Activated B cell treated with CpG ODN at 0.5 μM for 24 hours (primary cell): ENCODE measurements around the gene TNNC2. TPM values are rescaled to one million over a fixed set of nuclear protein-coding genes. Genes with fewer than 3 reads are reported as not detected.
"Not testable (repeated sequence)": the region's sequence is repeated elsewhere in the genome, so short reads cannot be mapped to it uniquely, and the experiment has no call there.

Source experiments
- ATAC-seq: fragments of 200-7000 bp; cut with Tn5 transposase; one replicate; pipeline ENCODE4 v1.10.0; 2021; ENCODE audit warnings: low read depth, mild to moderate bottlenecking, moderate library complexity
- CTCF ChIA-PET: fragments of 350-600 bp; sonication (Branson Sonifier 250); formaldehyde crosslinking; loops from one replicate; lab custom pipeline; 2021; ENCODE audit warnings: antibody characterized with exemption; lab: Charles Lee
- POLR2A ChIA-PET: fragments of 350-600 bp; sonication (Branson Sonifier 250); formaldehyde crosslinking; loops from one replicate; lab custom pipeline; 2021; ENCODE audit warnings: antibody characterized with exemption; lab: Charles Lee
- DNase-seq: peaks from one replicate; pipeline ENCODE4 v3.0.0; 2022
- H3K27ac Mint-ChIP-seq: one replicate; pipeline ENCODE4 v1.8.0; 2020; ENCODE audit warnings: mixed read lengths
- H3K27me3 Mint-ChIP-seq: one replicate; pipeline ENCODE4 v1.8.0; 2021; ENCODE audit warnings: mixed read lengths
- H3K36me3 Mint-ChIP-seq: one replicate; pipeline ENCODE4 v1.8.0; 2021; ENCODE audit warnings: low read depth, mixed read lengths
- H3K4me1 Mint-ChIP-seq: one replicate; pipeline ENCODE4 v1.8.0; 2021; ENCODE audit warnings: mixed read lengths
- H3K4me3 Mint-ChIP-seq: one replicate; pipeline ENCODE4 v1.8.0; 2020; ENCODE audit warnings: mild to moderate bottlenecking, mixed read lengths
- H3K9me3 Mint-ChIP-seq: one replicate; pipeline ENCODE4 v1.8.0; 2020; ENCODE audit warnings: mixed read lengths
- CTCF ChIP-seq: fragments of 200-600 bp; IDR thresholded peaks from one replicate; pipeline ENCODE4 v1.8.0; 2022; ENCODE audit warnings: antibody characterized with exemption, mild to moderate bottlenecking
- intact Hi-C: fragments of 100-400 bp; cut with micrococcal nuclease; formaldehyde crosslinking; loops from one replicate; pipeline ENCODE4 v1.15.1; 2024
- total RNA-seq: library from RNA; stranded (reverse); gene quantifications from 2 replicates; pipeline ENCODE4 v1.2.3, GENCODE V29; 2022

Gene TNNC2
- total RNA-seq, 1 donor from 2014 or later: not detected

GRCh38 chr20:45833030-45833882, 6.1 kb upstream of the TNNC2 start, which contains the start of gene SNX21:
SNX21 (plus strand) TSS chr20:45833799; CDS start chr20:45833920, 121 bp downstream.
- no peaks in the 10 kb centered on the region for H3K9me3 Mint-ChIP-seq
- peaks cover 10% of the 10 kb centered on the region for H3K4me1 Mint-ChIP-seq
- intact Hi-C loops: loop anchor here (5.0 kb wide), 1 partner anchor 59 kb away; the partner anchor contains the start of genes CTSA and NEURL2
- TF ChIP-seq CTCF: no peak
- peak; percentile 50 for DNase-seq
- H3K27me3 Mint-ChIP-seq: no peaks in the 10 kb centered on the region
- H3K27ac Mint-ChIP-seq: peak within 1 kb of the TSS; percentile 61
- CTCF ChIA-PET: interaction anchor here (1.2 kb wide), 1 partner anchor 34 kb away, joined by 3 read pairs; no protein-coding TSS in a partner anchor
- H3K4me3 Mint-ChIP-seq: peak within 1 kb of the TSS; percentile 86
- H3K36me3 Mint-ChIP-seq: no peaks in the 10 kb centered on the region
- peak; percentile 76 for ATAC-seq
- POLR2A ChIA-PET: interaction anchor here (0.6 to 1.2 kb wide), 3 partner anchors 16 to 101 kb away, joined by 3 to 5 read pairs (median 4); partner anchors contain the start of genes PCIF1 and ZSWIM1

- H3K4me1 Mint-ChIP-seq: peaks cover 10% of the 10 kb centered on the region
- H3K36me3 Mint-ChIP-seq: no peaks in the 10 kb centered on the region
- H3K9me3 Mint-ChIP-seq: no peaks in the 10 kb centered on the region
- H3K27me3 Mint-ChIP-seq: no peaks in the 10 kb centered on the region
- no peak overlapping the region for H3K27ac Mint-ChIP-seq
- intact Hi-C loops: loop anchor here (5.0 kb wide), 1 partner anchor 60 kb away; the partner anchor contains the start of genes CTSA and NEURL2
- ATAC-seq (no peak), DNase-seq (no peak)
- peak overlapping the region; percentile 86 for H3K4me3 Mint-ChIP-seq
- TF ChIP-seq CTCF: no peak
- CTCF ChIA-PET: interaction anchor here (1.2 kb wide), 1 partner anchor 33 kb away, joined by 3 read pairs; no protein-coding TSS in a partner anchor
- POLR2A ChIA-PET: interaction anchor here (1.2 kb wide), 2 partner anchors 48 to 102 kb away, joined by 4 to 5 read pairs; partner anchors contain the start of genes PCIF1 and ZSWIM1
These were observed 5.5 kb upstream of the TNNC2 start for GRCh38 chr20:45832619-45833018.

GRCh38 chr20:45829673-45830106, 2.6 kb upstream of the TNNC2 start:
- H3K4me1 Mint-ChIP-seq: peaks cover 12% of the 10 kb centered on the region
- H3K9me3 Mint-ChIP-seq, H3K36me3 Mint-ChIP-seq, DNase-seq, ATAC-seq, CTCF ChIA-PET, H3K27me3 Mint-ChIP-seq, H3K4me3 Mint-ChIP-seq, H3K27ac Mint-ChIP-seq: not testable (repeated sequence)
- intact Hi-C loops: loop anchor here (5.0 kb wide), 1 partner anchor 63 kb away; the partner anchor contains the start of genes CTSA and NEURL2
- POLR2A ChIA-PET: interaction anchor here (0.7 kb wide), 1 partner anchor 141 kb away, joined by 4 read pairs; no protein-coding TSS in a partner anchor

GRCh38 chr20:45828589-45828988, 1.5 kb upstream of the TNNC2 start:
- Mint-ChIP-seq H3K27me3 (peaks cover 6% of the 10 kb centered on the region), H3K9me3 (no peaks in the 10 kb centered on the region), H3K36me3 (no peaks in the 10 kb centered on the region), H3K27ac (no peak overlapping the region), H3K4me1 (peaks cover 18% of the 10 kb centered on the region), H3K4me3 (no peak overlapping the region)
- intact Hi-C loops: no loop called here
- ChIA-PET CTCF (no interaction called here), POLR2A (interaction anchor here (1.1 kb wide), 1 partner anchor 28 kb away, joined by 3 read pairs; no protein-coding TSS in a partner anchor)
- ATAC-seq (no peak), DNase-seq (no peak)
- no peak for TF ChIP-seq CTCF

GRCh38 chr20:45827712-45828111, 600 bp upstream of the TNNC2 start:
- peaks cover 9% of the 10 kb centered on the region for H3K27me3 Mint-ChIP-seq
- no peak for DNase-seq
- peaks cover 19% of the 10 kb centered on the region for H3K4me1 Mint-ChIP-seq
- H3K36me3 Mint-ChIP-seq: no peaks in the 10 kb centered on the region
- ChIA-PET POLR2A (interaction anchor here (1.1 kb wide), 1 partner anchor 29 kb away, joined by 3 read pairs; no protein-coding TSS in a partner anchor), CTCF (no interaction called here)
- ATAC-seq: no peak
- no peak for TF ChIP-seq CTCF
- intact Hi-C loops: no loop called here
- H3K4me3 Mint-ChIP-seq: no peak overlapping the region
- H3K9me3 Mint-ChIP-seq: no peaks in the 10 kb centered on the region
- H3K27ac Mint-ChIP-seq: no peak overlapping the region
